Anterior cingulate cortex (tissue), 58 donors: Measurements from ENCODE around the gene IFT122.

Experiments
- DNase-seq, 58 donors: peaks; one replicate each; lab custom pipeline; 2025; lab: John Stamatoyannopoulos, UW

The IFT122 gene

DNA sequence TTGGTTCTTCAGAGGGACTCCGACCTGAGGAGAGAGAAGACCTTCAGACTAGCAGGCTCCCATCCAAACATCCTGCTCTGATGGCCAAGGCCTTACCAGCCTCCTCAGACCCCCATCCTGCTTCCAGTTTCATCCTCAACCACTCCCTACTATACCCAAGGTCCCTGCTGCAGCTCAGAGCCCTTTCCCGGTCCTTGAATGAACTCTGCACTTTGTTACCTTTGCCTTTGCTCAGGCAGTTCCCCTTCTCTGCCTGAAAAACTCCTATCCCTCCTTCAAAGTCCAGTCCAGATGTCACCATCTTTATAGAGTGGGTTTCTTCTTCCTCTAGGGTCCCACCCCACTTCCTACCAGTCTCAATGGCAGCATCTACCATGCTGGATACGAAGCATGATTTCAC is 24.6 kb upstream of the IFT122 start:
- DNase-seq = no peak

DNA sequence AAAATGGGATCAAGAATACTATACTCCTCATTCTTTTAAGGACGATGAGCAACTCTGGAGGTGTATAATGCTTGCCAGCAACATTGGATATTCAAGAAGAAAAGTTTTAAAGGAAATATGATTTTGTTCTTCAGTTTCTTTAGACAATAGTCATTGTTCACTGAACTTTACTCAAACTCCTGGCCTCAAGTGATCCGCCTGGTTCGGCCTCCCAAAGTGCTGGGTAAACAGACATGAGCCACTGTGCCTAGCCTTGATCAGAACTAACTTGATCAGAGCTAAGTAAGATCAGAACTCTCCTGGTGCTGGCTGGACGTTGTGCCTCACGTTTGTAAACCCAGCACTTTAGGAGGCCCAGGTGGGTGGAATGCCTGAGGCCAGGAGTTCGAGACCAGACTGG is 24.2 kb upstream of the IFT122 start:
- no peak for DNase-seq

DNA sequence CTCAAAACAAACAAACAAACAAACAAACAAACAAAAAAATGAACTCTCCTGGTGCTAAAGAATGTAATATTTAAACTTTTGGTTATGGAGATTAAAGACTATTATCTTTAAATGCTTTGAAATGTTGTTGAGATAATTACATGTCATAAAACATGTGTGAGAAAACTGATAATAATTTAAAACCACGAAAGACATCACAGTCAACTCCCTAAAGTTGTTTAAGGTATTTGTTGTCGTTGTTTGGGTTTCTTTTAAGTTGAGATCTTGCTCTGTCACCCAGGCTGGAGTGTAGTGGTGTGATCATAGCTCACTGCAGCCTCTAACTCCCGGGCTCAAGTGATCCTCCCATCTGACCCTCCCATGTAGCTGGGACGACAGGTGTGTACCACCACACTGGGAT is 23.6 kb upstream of the IFT122 start:
- no peak for DNase-seq

DNA sequence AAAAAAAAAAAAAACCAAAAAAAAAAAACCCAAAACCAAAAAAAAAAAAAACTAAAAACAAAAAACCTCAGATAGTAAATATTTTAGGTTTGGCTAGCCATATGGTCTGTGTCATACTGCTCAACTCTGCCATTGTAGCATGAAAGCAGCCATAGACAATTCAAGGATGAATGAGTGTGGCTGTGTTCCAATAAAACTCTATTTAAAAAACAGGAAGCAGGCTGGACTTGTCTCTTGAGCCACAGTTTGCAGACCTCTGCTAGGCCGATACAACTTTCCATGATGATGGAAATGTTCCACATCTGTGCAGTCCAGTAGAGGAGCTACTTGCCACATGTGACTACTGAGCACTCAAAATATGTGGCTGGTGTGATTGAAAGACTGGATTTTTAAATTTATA is 22.7 kb upstream of the IFT122 start:
- DNase-seq = no peak

DNA sequence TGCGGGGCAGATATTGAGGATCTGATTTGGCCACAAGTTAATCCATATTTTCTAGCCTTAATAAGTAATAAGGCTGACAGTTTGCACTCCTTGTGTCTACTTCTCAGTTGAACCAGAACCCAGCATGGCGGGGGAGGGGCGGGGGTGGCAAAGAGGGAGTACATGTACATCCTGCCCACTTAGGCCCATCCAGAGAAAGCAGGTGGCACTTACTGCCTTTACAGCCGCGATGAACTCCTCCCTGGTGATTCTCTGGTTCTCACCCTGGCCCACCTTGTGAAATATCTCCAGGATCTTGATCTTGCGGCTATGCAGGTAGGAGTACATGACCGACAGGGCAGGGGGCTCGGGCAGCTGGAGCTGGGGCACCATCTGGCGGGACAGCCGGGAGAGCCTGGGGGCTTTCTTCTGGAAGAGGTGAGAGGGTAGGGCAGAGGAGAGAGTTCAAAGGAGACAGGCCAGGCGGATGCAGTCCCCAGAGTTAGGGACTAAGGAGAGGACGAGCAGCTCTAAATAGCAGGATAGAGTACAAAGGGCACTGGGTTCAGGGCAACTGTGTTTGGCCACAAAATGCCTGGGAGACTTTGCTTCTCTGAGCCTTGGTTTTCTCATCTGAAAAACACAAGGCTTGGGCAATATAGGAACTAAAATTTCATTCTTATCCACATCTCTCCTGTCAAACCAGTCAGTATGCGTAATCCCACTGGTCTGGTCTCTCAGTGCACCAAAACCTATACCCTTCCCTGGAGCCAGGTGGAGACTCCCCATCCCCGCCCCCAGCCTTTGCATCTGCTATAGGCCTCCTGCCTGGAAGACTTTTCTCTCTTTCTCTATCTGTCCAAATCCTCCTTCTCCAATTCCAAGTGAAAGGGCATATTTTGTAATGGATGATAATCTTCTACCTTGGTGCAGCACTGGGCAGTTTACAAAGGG is 21.7 kb upstream of the IFT122 start:
- DNase-seq = no peak

DNA sequence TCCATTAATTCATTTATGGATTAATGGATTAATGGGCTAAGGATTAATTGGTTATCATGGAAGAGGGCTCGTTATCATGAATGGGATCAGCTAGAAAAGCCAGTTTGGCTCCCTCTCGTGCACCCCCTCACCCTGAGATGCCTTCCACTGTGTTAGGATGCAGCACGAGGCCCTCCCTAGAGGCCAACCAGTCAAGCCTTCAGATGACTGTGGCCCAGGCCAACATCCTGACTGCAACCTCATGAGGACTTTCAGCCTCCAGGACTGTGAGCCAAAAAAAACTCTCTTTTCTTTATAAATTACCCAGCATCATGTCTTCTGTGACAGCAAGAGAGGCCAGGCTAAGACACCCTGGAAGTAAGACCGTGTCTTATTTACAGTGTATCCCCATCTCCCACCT is 20.5 kb upstream of the IFT122 start:
- DNase-seq = no peak

DNA sequence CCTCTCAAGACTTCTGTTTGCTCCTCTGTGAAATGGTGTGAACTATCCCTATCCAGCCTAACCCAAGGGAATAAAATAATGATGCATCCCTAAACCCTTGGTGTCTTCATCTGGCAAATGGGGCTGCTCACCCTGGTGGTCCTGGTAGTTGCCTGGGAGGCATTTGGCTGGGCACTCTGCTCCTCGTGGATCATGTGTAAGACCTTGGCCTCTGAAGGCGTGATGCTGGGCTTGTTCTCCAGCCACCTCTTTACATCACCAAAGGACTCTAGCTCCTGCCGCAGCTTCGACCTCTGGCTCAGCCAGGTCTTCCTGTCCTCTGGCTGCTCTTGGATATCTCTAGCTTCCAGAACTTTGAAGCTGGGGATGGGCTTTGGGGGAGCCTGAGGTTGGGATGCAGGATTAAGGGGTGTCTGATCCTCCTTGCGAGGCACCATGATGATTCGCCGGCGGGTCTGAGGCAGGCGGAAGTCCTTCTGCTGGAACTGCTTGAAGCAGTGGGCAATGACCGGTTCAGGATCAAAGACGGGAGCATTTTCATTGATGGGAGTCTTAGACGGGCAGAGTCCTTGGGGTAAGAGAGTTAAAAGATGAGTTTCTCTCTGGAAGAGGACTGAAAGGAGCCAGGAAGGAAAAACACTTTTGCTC is 18.7 kb upstream of the IFT122 start:
- DNase-seq = no peak

DNA sequence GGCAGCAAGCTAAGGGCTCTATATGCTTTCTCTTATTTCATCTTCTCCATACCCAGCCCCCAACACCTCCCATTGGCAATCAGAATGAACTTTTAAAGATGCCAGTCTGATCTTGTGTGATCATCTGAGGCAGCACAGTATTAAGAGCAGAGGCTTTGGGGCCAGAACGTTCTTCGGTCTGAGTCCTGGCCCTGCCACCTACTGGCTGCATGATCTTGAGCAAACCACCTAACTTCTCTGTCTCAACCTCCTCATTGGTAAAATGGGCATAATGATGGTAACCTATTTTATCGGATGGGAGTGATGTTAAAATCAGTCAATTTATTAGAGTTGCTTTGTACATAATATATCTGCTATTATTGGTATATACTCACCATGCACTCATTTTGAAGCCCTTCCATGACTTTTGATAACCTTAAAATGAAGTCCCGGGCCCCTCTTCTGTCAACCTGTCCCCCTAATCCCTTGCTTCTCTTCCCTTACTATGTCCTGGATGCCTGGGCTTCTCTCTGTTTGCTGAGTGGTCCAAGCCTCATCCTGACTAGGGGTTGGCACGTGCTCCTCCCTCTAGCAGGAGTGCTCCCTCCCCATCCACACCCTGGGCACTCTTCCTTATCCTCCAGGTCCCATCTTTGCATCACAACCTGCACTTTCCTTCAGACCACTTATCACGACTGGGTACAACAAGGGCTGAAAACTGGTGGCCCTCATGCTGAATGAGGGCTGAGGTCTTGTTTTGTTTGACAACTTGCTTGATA is 17.9 kb upstream of the IFT122 start:
- DNase-seq = no peak

DNA sequence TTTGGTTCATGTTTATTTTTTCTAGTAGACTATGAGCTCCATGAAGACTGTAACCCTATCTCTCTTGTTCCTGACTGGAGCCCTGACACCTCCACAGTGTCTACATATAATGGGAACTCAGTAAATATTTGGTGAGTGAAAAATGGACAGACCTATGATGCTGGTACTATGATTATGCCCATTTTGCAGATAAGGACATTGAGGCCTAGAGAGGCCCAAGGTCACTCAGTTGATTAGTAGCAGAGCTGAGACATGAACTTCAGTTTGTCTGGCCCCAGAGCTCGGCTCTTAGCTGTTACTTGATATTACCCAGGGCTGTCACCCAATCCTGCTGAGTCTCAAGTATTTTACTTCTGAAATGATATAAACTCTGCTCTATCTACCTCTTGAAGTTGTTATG is 17.1 kb upstream of the IFT122 start:
- DNase-seq = no peak

DNA sequence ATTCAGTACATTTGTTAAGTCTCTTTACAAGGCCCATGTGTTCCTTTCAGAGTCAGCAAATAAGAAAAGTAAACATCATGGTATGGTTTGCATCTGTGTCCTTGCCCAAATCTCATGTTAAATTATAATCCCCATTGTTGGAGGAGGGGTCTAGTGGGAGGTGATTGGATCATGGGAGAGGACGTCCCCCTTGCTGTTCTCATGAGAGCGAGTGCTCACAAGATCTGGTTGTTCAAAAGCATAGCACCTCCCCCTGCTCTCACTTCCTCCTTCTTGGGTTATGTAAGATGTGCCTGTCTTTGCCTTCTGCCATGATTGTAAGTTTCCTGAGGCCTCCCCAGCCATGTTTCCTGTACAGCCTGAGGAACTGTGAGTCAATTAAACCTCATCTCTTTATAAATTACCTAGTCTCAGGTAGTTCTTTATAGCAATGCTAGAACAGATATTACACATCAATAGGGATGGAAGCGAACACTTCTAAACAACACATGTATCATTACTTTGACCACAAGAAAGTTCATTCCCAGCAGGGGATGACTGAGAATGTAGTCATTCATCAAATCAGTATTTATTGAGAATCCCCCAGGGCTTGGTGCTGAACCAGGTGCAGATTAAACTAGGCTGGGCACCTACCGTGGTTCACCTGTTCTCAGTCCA is 15.7 kb upstream of the IFT122 start:
- no peak for DNase-seq

DNA sequence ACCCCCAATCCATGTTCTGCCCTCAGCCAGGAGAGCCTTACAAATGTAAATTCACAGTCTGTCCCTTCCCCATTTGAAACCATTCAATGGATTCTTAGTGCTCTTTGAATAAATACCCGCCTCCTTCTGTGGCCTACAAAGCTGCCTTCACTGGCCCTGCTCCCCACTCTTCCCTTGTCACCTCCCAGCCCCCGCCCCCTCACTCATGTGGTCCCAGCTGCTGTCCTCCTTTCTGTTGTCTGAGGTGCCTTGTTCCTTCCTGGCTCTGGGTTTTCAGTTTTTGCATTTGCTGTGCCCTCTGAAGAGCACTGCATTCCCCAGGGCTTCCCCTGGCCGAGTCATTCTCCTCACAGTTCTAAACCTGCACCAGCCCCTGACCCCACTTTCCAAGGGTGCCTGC is 14.8 kb upstream of the IFT122 start:
- no peak for DNase-seq

DNA sequence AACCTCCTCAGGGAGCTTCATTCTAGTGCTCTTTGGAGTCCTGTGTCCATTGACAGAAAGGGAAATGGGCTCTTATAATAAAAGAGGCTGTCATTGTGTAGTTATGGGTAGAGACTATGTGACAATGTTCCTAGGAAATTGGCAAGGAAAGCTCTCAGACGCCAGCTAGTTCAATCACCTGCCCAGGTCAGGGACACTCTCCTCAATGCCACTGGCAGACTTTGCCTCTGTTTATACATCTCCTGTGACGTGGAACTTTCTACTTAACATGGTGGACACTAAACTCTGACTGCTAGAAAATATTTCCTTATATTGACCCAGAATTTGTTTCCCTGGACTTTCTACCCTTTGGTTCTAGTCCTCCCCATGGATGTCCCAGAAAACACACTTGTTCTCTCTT is 14.4 kb upstream of the IFT122 start:
- no peak for DNase-seq

DNA sequence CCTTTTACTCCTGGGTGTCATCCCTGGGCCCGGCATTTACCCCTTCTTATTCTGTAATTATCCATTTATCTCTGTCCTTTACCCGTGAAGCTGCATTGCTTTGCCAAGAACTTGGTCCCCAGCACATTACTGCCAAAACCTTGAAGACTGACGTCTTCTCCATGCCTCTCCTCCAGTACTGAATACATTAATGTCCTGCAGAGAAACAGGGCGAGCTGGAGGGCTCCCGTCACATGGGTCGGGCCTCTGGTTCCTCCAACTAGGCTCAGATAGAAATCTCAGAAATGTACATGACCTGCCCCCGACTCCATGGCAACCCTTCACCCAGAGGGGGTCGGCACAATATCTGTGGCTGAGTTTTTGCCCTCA is 12.0 kb upstream of the IFT122 start:
- DNase-seq = peak in 1 of 58 donors; percentile 41

DNA sequence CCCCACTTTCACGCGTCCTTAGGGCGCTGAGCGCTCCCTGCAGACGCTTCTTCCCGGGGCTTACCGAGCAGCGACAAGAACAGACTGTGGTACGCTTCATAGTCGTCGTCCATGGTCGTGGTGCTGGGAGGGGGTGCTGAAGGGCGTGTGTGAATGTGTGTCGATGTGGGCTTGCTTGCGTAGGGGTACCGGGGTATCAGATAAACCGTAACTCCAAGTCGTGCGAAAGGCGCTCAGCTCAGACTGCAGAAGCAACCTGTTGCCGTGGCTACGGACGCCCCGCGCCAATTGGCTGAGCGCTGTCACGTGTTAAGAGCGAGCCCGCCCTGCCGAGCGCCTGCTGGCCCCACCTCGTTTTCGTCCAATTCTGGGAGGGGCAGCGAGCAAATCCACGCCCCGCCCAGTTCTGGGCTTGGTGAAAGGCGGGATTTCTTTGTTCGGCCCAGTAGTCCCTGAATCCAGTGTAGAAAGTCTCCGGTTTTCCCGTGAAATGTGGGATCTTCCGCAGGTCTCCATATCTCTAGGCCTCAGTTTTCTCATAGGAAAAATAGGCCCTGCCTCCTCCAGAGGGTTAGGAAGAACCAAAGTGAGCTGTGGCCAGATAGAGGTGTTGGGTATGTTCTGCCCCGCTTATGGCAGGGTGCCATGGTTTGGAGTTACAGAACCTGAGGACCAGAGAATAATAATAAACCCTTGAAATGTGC is 11.5 kb upstream of the IFT122 start, which contains the start of gene EFCAB12:
Gene EFCAB12 (minus strand): TSS at position 261 of the 704 bp plus-strand sequence. CDS start 148 bp downstream, at position 113.
- DNase-seq = peak; percentile 50 to 99 (median 92)

DNA sequence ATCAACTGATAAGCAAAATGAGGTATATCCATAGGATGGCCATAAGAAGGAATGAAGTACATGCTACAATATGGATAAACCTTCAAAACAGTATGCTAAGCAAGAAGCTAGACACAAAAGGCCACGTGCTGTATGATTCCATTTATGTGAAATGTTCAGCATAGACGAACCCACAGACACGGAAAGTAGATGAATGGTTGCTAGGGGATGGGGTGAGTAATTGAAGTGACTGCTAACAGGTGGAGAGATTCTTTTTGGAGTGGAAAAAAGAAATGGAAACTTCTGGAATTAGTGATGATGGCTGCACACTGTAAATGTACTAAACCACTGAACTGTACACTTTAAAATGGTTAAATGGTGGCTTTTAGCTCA is 11.0 kb upstream of the IFT122 start:
- no peak for DNase-seq

DNA sequence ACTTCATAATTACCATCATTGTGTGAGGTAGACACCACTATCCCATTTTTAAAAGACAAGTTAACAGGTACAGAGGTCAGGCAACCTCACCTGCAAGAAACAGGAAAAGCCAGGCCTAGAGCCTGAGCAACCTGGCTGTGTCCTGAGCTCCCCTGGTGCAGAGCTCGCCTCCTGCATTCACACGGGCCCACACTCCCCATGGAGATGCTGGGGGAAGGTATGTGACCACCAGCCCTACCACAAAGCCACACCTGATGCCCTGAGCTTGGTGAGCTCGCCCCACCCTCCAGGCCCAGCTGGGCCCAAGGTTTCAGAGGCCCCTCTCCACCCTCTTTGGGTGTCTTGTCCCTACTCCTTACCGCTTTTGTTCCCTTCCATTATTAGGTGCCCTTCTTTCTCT is 10.4 kb upstream of the IFT122 start:
- DNase-seq = no peak

DNA sequence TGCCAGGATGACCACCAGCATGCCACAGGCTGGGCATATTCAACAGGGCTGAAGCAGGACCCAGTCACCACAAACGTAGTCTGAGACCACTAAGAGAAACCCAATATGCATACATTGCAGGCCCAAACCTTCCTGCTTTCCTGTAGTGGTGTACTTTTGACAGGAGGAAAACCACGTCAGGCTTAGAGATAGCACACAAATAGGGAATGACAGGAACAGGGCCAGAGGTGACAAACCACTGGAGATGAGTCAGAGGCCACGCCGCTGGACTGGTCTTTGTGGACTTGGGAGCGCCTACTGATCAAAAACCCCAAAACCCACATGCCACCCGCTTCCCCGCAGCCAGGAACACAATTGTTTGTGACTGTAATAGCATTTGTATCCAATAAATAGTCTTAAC is 8.0 kb upstream of the IFT122 start:
- DNase-seq = no peak

DNA sequence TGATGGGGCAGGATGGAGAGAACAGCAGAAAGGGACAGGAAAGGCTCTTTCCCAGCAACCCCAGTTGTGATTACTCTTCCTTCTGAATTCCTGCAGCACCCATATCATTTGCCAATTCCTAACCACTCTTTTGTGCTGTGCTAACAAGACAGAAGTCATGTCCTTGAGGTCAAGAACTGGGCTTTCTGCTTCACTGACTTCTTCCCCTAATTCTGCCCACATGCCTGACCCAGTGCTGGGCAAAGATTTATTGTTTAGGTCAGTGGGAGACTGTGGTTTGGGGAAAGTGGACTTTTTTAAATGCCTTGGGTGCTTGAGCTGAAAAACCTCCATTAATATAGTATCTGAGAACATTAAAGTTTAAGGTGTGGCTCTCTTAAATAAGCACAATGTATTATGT is 7.4 kb upstream of the IFT122 start:
- no peak for DNase-seq

DNA sequence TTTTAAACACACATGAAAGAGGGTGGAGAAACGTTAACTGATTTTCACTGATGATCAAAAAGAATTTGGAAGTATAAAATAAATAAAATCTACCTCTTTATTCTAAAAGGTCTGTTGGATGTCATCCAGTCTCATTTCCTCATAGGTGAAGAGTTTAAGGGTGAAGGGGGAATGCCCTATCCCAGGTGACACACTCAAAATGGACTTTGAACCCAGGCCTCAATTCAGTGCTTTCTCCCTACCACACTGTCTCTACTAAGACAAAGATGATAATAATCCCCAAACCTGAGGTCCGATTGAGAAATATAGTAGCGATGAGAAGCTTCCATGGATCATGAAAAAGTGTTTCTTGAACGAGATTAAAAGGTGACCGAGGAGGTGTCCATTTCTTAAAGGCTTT is 6.5 kb upstream of the IFT122 start:
- DNase-seq = no peak

DNA sequence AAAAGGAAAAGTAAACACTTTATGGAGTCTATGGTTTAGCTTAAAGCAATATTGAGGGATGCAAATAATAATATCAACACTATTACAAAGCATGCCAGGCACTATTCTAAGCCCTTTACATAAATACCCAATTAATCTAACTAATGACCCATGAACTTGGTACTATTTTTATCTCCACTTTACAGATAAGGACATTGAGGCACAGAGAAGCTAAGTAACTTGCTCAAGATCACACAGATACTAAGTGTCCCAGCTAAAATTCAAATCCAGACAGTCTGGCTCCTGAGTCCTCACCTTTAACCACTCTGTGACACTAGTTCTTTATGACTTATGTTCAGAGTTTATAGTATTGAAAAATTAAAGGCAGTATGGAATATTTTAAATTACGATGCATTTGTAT is 5.9 kb upstream of the IFT122 start:
- DNase-seq = no peak
